Esophagus (tissue), 2 donors: Measurements from ENCODE around the gene CDK18. TPM values are rescaled to one million over a fixed set of nuclear protein-coding genes. Genes with fewer than 3 reads are reported as not detected.

ENCODE experiments used
- H3K27ac ChIP-seq, 2 donors: one replicate each; pipeline ENCODE4 v1.5.1; 2013; ENCODE audit warnings: low read depth in 2 of 2, mild to moderate bottlenecking in 2 of 2, inconsistent platforms in 1 of 2, low read length in 1 of 2, moderate library complexity in 1 of 2
- H3K27me3 ChIP-seq, 2 donors: one replicate each; pipeline ENCODE4 v1.6.1; 2013; ENCODE audit warnings: low read length in 2 of 2, control low read depth in 1 of 2, mild to moderate bottlenecking in 1 of 2; ENCODE audit not compliant: insufficient read depth in 2 of 2, control insufficient read depth in 1 of 2
- H3K36me3 ChIP-seq, 2 donors: one replicate each; pipeline ENCODE4 v1.6.1; 2013; ENCODE audit warnings: low read length in 1 of 2; ENCODE audit not compliant: control insufficient read depth in 2 of 2, insufficient read depth in 2 of 2
- H3K4me1 ChIP-seq, 2 donors: one replicate each; pipeline ENCODE4 v1.6.1; 2013; ENCODE audit warnings: low read length in 1 of 2; ENCODE audit not compliant: control insufficient read depth in 2 of 2, insufficient read depth in 2 of 2
- H3K4me3 ChIP-seq, 2 donors: one replicate each; pipeline ENCODE4 v1.5.1; 2013; ENCODE audit warnings: low read length in 2 of 2, mild to moderate bottlenecking in 2 of 2, low read depth in 1 of 2, moderate library complexity in 1 of 2
- H3K9me3 ChIP-seq, 2 donors: one replicate each; pipeline ENCODE4 v1.6.1; 2013; ENCODE audit warnings: mild to moderate bottlenecking in 2 of 2, low read depth in 1 of 2, low read length in 1 of 2, moderate library complexity in 1 of 2; ENCODE audit not compliant: control insufficient read depth in 2 of 2, insufficient read depth in 1 of 2
- WGBS, 2 donors: extraction: QIAGEN DNeasy Blood & Tissue Kit; methylation state at CpG; one replicate each; pipeline ENCODE4 v1.1.7; 2013; 5-methylcytosine and 5-hydroxymethylcytosine counted together
- polyA plus RNA-seq, 2 donors: library from polyadenylated mRNA; stranded (reverse); fragments of 200-250 nt; gene quantifications; one replicate each; pipeline ENCODE4 v1.2.3, GENCODE V29; 2013
- donor health status: healthy with polysubstance abuse.
- donor health status: Bipolar disorder and iron deficiency.

The CDK18 gene
- polyA plus RNA-seq, 2 donors = 3.5 to 9.0 TPM

DNA sequence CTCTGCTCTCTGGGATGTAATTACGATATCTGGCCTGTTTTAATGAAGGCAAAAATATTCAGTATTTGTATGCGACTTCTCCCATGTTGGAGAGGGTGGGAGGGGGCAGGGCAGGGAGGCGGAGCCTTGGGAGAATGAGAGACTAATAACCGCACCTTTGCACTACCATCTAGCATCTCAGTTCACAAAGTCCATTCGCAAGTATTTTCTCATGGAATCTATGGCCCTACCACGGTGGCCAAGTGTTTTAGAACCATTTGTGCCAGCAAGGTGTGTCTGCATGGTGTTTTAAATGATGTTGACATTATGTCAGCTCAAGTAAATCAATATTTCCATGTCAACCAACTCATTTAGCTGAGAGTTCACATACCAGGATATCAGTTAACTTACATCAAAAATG, 34.3 kb upstream of the CDK18 start:
- Histone ChIP-seq H3K27ac (no peak overlapping the region), H3K9me3 (peaks cover 0 to 6% of the 10 kb centered on the region in 2 donors), H3K4me1 (peaks cover 0 to 3% of the 10 kb centered on the region in 2 donors), H3K4me3 (no peak overlapping the region), H3K27me3 (no peaks in the 10 kb centered on the region), H3K36me3 (no peaks in the 10 kb centered on the region)
- 76 to 86% methylated on average over 6 of the region's 6 CpGs for WGBS, 2 donors

- H3K4me1 ChIP-seq = peaks cover 9% of the 10 kb centered on the region in 2 donors
- no peaks in the 10 kb centered on the region for H3K27me3 ChIP-seq
These were observed 31.6 kb upstream of the CDK18 start for GRCh38 chr1:205472737-205473441.

GRCh38 chr1:205473475-205473874, 31.0 kb upstream of the CDK18 start:
- H3K4me3 ChIP-seq = no peak overlapping the region
- no peak overlapping the region for H3K27ac ChIP-seq
- no peaks in the 10 kb centered on the region for H3K36me3 ChIP-seq
- H3K27me3 ChIP-seq = no peaks in the 10 kb centered on the region
- 44 to 45% methylated on average over 4 of the region's 4 CpGs for WGBS, 2 donors
- peaks cover 0 to 6% of the 10 kb centered on the region in 2 donors for H3K9me3 ChIP-seq
- H3K4me1 ChIP-seq = peaks cover 9 to 11% of the 10 kb centered on the region in 2 donors

More at GRCh38 chr1:205472737-205473441, 31.6 kb upstream of the CDK18 start:
- Histone ChIP-seq H3K9me3 (peaks cover 0 to 6% of the 10 kb centered on the region in 2 donors), H3K4me3 (no peak overlapping the region), H3K36me3 (no peaks in the 10 kb centered on the region), H3K27ac (no peak overlapping the region)
- 31 to 39% methylated on average over 12 to 13 of the region's 13 CpGs for WGBS, 2 donors

DNA sequence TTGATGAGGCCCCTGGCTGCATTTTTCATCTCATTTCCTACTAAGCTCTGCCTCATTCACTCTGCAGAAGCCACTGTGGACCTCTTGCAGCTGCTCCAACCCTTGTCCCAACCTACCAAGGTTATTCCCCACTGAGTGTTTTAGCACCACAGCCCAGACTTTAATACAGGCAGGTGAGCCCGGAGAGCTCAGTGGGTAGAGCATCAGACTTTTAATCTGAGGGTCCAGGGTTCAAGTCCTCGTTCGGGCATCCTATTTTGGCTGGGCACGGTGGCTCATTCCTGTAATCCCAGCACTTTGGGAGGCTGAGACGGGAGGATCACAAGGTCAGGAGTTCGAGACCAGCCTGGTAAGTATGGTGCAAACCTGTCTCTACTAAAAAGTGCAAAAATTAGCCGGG, 30.5 kb upstream of the CDK18 start:
- Histone ChIP-seq H3K4me1 (peaks cover 9 to 11% of the 10 kb centered on the region in 2 donors), H3K27me3 (no peaks in the 10 kb centered on the region)
- 90 to 91% methylated on average over 7 of the region's 7 CpGs for WGBS, 2 donors

GRCh38 chr1:205474571-205474970, 29.9 kb upstream of the CDK18 start:
- Histone ChIP-seq H3K4me3 (no peak overlapping the region), H3K4me1 (peaks cover 9 to 11% of the 10 kb centered on the region in 2 donors), H3K36me3 (no peaks in the 10 kb centered on the region), H3K27ac (no peak overlapping the region), H3K27me3 (no peaks in the 10 kb centered on the region), H3K9me3 (peaks cover 0 to 6% of the 10 kb centered on the region in 2 donors)
- WGBS, 2 donors = 90 to 92% methylated on average over 3 of the region's 3 CpGs

More for the DNA sequence above, 30.5 kb upstream of the CDK18 start:
- Histone ChIP-seq H3K27ac (no peak overlapping the region), H3K9me3 (peaks cover 0 to 6% of the 10 kb centered on the region in 2 donors), H3K4me3 (no peak overlapping the region), H3K36me3 (no peaks in the 10 kb centered on the region)

GRCh38 chr1:205475855-205476254, 28.6 kb upstream of the CDK18 start:
- H3K27me3 ChIP-seq = peaks cover 0 to 2% of the 10 kb centered on the region in 2 donors
- H3K9me3 ChIP-seq = peaks cover 0 to 6% of the 10 kb centered on the region in 2 donors
- no peaks in the 10 kb centered on the region for H3K36me3 ChIP-seq
- H3K4me3 ChIP-seq = no peak overlapping the region
- 99 to 100% methylated on average over 1 of the region's 1 CpG for WGBS, 2 donors
- H3K4me1 ChIP-seq = peaks cover 9 to 11% of the 10 kb centered on the region in 2 donors
- H3K27ac ChIP-seq = no peak overlapping the region

DNA sequence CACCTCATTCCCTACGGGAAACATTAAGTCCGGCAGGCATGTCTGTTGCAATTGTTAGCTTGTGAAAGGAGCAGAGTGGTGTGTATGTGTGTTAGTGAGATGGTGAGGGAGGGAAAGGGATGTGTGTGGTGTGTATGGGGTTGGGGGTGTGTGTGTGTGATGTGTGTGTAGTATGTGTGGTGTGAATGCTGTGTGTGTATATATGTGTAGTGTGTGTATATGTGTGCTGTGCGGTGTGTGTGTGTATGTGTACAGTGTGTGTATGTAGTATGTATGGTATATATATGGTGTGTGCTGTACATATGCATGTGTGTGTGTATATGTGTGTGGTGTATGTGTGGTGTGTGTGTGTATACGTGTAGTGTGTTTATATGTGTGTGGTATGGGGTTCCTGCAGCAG, 27.8 kb upstream of the CDK18 start:
- 92 to 97% methylated on average over 4 of the region's 4 CpGs for WGBS, 2 donors

GRCh38 chr1:205477121-205477758, 27.2 kb upstream of the CDK18 start:
- 66 to 80% methylated on average over 6 of the region's 6 CpGs for WGBS, 2 donors
- Histone ChIP-seq H3K36me3 (no peaks in the 10 kb centered on the region), H3K27ac (no peak overlapping the region), H3K9me3 (peaks cover 0 to 6% of the 10 kb centered on the region in 2 donors), H3K4me1 (peaks cover 9 to 20% of the 10 kb centered on the region in 2 donors), H3K27me3 (peaks cover 0 to 2% of the 10 kb centered on the region in 2 donors), H3K4me3 (no peak overlapping the region)

More for the DNA sequence above, 27.8 kb upstream of the CDK18 start:
- H3K27ac ChIP-seq = no peak overlapping the region
- peaks cover 0 to 2% of the 10 kb centered on the region in 2 donors for H3K27me3 ChIP-seq
- H3K4me3 ChIP-seq = no peak overlapping the region
- H3K36me3 ChIP-seq = no peaks in the 10 kb centered on the region
- H3K4me1 ChIP-seq = peaks cover 9 to 17% of the 10 kb centered on the region in 2 donors
- H3K9me3 ChIP-seq = peaks cover 0 to 6% of the 10 kb centered on the region in 2 donors

GRCh38 chr1:205477759-205478247, 26.7 kb upstream of the CDK18 start:
- 37 to 45% methylated on average over 12 of the region's 12 CpGs for WGBS, 2 donors
- no peak overlapping the region for H3K27ac ChIP-seq
- H3K4me1 ChIP-seq = peaks cover 9 to 20% of the 10 kb centered on the region in 2 donors
- no peak overlapping the region for H3K4me3 ChIP-seq
- no peaks in the 10 kb centered on the region for H3K36me3 ChIP-seq
- H3K9me3 ChIP-seq = peaks cover 0 to 6% of the 10 kb centered on the region in 2 donors
- peaks cover 0 to 2% of the 10 kb centered on the region in 2 donors for H3K27me3 ChIP-seq
